GM12864 (cell line): ENCODE measurements around the gene APBA1.
A peak's percentile ranks its signal among the peaks of the same experiment; 100 is the strongest.

Experiments
- DNase-seq: peaks from one replicate; pipeline ENCODE4 v3.0.0-alpha.2; 2011; ENCODE audit warnings: low read depth
- H3K4me3 ChIP-seq: 2 replicates; pipeline ENCODE4 v1.5.1; 2011; ENCODE audit warnings: mild to moderate bottlenecking, low read depth, low read length, control low read depth
- TF ChIP-seq, protein P1 (sequence below): IDR thresholded peaks from 2 replicates; pipeline ENCODE4 v1.5.1; 2011; ENCODE audit warnings: low read depth, mild to moderate bottlenecking, moderate library complexity, low read length, control low read depth, inconsistent platforms; ENCODE audit errors: missing control alignments

The APBA1 gene

DNA sequence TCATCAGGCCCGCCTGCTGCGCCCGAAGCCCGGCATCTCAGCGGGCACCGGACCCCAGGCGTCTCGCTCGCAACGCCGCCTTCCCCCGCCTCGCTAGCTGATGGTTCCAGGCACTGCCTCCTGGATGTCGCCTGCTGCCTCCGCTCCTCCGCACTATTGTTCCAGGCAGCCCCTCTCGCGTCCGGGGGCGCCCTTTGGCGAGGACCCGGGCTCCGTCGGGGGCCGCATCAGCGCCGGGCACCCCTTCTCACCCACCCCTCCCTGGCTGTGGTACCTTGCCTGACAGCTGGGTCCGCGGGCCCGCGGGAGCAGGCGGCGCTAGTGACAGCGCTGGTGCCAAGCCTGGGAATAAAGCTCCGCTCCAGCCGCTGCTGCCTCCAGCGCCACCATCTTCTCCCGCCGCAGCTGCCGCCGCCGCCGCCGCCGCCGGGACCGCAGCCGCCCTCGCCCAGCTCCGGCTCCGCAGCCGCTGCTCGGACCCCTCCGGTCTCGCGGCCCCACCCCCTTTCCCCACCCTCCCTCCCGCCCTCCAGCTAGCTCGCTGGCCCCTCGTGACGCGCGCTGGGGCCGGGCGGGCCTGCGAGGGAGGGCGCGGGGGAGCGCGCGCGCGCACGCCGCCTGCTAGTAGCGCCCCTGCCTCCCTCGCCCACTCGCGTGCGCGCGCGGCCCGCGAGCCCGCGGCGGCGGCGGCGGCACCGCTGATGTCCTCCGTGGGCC, at the start of gene APBA1:
APBA1 (minus strand) TSS at position 493 of the 717 bp plus-strand sequence.
- peak within 1 kb of the TSS; percentile 38 for H3K4me3 ChIP-seq
- no peak for DNase-seq
- TF ChIP-seq, protein P1, sequence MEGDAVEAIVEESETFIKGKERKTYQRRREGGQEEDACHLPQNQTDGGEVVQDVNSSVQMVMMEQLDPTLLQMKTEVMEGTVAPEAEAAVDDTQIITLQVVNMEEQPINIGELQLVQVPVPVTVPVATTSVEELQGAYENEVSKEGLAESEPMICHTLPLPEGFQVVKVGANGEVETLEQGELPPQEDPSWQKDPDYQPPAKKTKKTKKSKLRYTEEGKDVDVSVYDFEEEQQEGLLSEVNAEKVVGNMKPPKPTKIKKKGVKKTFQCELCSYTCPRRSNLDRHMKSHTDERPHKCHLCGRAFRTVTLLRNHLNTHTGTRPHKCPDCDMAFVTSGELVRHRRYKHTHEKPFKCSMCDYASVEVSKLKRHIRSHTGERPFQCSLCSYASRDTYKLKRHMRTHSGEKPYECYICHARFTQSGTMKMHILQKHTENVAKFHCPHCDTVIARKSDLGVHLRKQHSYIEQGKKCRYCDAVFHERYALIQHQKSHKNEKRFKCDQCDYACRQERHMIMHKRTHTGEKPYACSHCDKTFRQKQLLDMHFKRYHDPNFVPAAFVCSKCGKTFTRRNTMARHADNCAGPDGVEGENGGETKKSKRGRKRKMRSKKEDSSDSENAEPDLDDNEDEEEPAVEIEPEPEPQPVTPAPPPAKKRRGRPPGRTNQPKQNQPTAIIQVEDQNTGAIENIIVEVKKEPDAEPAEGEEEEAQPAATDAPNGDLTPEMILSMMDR: no peak

DNA sequence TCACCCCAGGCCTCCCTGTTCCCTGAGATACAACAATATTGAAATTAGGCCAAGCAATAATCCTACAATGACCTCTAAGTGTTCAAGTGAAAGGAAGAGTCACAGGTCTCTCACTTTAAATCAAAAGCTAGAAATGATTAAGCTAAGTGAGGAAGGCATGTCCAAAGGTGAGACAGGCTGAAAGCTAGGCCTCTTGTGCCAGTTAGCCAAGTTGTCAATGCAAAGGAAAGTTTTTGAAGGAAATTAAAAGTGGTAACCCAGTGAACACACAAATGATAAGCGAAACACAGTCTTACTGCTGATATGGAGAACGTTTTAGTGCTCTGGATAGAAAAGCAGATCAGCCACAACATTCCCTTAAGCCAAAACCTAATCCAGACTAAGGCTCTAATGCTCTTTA, 47.8 kb upstream of the APBA1 start:
- no peak for DNase-seq
- H3K4me3 ChIP-seq: no peak overlapping the region

DNA sequence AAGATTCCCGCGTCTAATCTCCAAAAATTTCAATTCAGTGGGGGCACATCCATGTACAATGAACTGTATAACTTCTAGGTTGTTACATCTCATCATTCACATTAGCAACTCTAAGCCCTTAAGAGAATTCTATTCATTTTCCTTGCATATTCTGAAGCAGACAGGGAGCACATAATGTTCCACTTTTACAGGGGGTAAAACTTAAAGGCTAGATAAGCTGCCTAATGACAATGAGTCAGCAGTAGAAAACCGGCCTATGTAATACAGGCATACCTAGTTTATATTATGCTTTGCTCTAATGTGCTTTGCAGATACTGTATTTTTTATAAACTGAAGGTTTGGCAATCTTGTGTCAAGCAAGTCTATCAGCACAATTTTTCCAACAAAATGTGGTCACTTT, 47.2 kb upstream of the APBA1 start:
- H3K4me3 ChIP-seq: no peak overlapping the region
- TF ChIP-seq, protein P1: no peak
- no peak for DNase-seq

More for the DNA sequence above, 47.8 kb upstream of the APBA1 start:
- TF ChIP-seq, protein P1: no peak

DNA sequence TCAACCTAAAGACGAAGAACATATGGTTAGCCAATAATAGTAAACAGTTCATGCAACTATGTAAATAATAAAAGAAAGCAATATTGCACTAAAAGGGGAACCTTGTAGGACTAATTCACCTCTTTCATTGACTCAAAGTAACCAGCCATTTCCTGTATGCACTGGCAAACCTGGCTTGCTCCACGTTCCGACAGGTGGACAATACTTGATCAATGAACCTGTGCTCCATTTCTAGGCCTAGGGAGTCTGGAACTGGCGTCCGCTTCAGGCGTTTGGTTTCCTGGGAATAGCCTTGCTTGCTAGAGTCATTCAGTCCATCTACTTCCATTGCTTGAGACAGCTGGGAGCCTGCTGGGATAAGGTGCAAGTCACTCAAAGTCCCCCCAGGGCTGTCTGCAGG, 46.0 kb upstream of the APBA1 start:
- no peak overlapping the region for H3K4me3 ChIP-seq
- DNase-seq: no peak
- TF ChIP-seq, protein P1: no peak

DNA sequence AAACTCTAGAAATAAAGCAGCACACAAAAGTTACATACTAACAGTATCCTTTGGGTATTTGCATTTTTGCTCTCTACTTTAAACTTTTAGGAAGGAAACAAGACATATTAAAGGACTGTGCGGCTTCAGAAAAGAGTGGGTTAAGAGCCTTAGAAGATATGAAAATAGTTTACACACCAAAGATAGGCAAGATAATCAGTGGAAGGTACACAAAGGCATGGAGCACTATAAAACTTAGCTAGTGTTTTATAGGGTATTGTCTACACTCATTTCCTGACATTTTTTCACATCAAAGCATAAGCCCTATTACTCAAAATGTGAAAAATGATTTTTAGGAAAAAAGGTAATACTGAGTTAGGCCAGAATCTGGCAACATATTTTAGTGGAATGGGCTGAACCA, 43.7 kb upstream of the APBA1 start:
- no peak for DNase-seq
- TF ChIP-seq, protein P1: no peak

DNA sequence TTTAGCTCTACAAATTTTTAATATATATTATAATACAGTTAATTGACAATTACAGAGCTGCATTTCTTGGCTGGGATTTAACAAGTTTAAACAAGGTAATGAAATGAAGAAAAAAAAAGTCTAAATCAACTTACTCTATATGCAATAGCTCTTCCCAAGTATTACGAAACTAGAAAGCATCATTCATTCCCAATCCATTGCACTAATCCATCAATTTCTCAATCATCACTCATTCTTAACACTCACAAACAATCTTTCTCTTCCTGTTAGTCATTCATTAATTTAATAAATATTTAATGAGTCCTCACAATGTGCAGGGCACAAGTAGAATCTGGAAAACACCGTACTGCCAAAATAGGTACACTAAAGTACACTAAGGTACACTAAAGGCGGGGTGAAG, 42.9 kb upstream of the APBA1 start:
- DNase-seq: no peak
- TF ChIP-seq, protein P1: no peak
- H3K4me3 ChIP-seq: no peak overlapping the region

More for the DNA sequence above, 43.7 kb upstream of the APBA1 start:
- no peak overlapping the region for H3K4me3 ChIP-seq

DNA sequence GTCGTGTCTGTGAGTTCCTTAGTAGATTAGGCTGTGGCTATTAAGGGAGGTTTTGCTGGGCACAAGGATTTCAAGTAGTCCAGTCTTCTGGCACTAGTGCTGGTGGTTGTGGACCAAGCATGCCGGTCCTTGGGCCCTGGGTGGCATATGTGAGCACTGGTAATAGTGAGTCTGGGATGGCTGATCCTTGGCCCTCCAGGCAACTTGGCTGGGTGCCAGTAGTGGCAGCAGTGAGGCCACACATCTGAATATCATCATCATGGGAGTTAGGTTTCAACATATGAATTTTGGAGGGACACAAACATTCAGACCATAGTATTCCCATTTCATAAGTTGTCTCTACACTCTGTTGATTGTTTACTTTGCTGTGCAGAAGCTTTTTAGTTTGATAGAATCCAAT, 25.3 kb upstream of the APBA1 start:
- H3K4me3 ChIP-seq: no peak overlapping the region
- TF ChIP-seq, protein P1: no peak
- DNase-seq: no peak
